Measurements from ENCODE around the gene ZBTB8OS. TPM values are rescaled to one million over a fixed set of nuclear protein-coding genes. Genes with fewer than 3 reads are reported as not detected.

ZBTB8OS gene
- total and polyA plus RNA-seq, 9 of the 15 experiments (the other 6 are each of a cell fraction or from before 2014, with no cell fraction given): 54.8 to 230 (median 107) TPM

DNA sequence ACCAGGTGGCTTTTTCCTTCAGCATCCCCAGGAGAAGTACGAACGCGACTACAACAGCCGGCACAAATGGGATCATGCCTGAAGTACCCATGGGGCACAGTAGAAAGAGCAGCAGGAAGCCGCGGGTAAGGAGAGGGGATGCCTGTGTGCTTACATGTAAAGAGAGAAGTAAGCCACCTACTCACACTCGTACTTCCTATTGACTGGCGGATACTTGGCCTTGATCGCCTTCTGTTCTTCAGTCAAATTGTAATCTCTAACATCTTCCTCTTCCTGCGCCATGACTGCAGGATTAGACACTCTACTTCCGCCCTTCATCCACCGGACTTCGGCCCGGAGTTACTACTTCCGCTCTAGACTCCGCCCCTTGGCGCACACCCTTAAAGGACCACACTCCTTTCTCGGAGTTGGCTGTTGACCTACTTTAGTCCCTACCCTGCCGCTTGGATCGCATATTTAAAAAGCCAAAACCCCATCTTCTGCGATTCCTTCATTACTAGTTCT lies at the start of gene ZBTB8OS (continued):
- TF ChIP-seq HLTF (IDR thresholded peaks at IDR 0.05) (no peak), CREM (IDR thresholded peaks at IDR 0.05; ENCODE audit: low read depth) (peak; percentile 91), ZFP91 (CRISPR knock-in tag; IDR thresholded peaks at IDR 0.05) (peak; percentile 99), TRIM28 (IDR thresholded peaks at IDR 0.05) (no peak), CBFA2T2 (conservative IDR thresholded peaks at IDR 0.05) (no peak), ZNF830 (CRISPR knock-in tag; IDR thresholded peaks at IDR 0.05) (no peak), ZNF217 (CRISPR knock-in tag; IDR thresholded peaks at IDR 0.05) (no peak), RFX1 (IDR thresholded peaks at IDR 0.05) (no peak), FUS (optimal IDR thresholded peaks at IDR 0.05; ENCODE audit: low read depth, low read length) (no peak), NELFE (IDR thresholded peaks at IDR 0.05; ENCODE audit: insufficient read depth, insufficient read length) (no peak), MXI1 (IDR thresholded peaks at IDR 0.05; ENCODE audit: low read depth, low read length) (0 out of 2 replicates have a peak, but pooled peaks have one; percentile 38), ETV5 (CRISPR knock-in tag; IDR thresholded peaks at IDR 0.05; ENCODE audit: low read depth) (peak; percentile 78), SREBF2 (CRISPR knock-in tag; IDR thresholded peaks at IDR 0.05) (no peak), ARID1B (IDR thresholded peaks at IDR 0.05) (0 out of 2 replicates have a peak, but pooled peaks have one; percentile 22), NCOA1 (IDR thresholded peaks at IDR 0.05; ENCODE audit: low read depth) (peak; percentile 52), NR2C2 (CRISPR knock-in tag; IDR thresholded peaks at IDR 0.05) (no peak; the same call in 1 of the 2 replicates), NR2C2 (tag; IDR thresholded peaks at IDR 0.05) (no peak), PURB (CRISPR knock-in tag; IDR thresholded peaks at IDR 0.05; ENCODE audit: low read depth) (no peak), SPI1 (IDR thresholded peaks at IDR 0.05; ENCODE audit: borderline replicate concordance, low read depth, low read length) (peak; percentile 90), PPARD (CRISPR knock-in tag; IDR thresholded peaks at IDR 0.05) (no peak), BCL6 (CRISPR knock-in tag; IDR thresholded peaks at IDR 0.05) (no peak), GTF2F1 (IDR thresholded peaks at IDR 0.05; ENCODE audit: low read depth, low read length) (peak; percentile 62; the same call in 1 of the 2 replicates)
- TF ChIP-seq, protein P1, sequence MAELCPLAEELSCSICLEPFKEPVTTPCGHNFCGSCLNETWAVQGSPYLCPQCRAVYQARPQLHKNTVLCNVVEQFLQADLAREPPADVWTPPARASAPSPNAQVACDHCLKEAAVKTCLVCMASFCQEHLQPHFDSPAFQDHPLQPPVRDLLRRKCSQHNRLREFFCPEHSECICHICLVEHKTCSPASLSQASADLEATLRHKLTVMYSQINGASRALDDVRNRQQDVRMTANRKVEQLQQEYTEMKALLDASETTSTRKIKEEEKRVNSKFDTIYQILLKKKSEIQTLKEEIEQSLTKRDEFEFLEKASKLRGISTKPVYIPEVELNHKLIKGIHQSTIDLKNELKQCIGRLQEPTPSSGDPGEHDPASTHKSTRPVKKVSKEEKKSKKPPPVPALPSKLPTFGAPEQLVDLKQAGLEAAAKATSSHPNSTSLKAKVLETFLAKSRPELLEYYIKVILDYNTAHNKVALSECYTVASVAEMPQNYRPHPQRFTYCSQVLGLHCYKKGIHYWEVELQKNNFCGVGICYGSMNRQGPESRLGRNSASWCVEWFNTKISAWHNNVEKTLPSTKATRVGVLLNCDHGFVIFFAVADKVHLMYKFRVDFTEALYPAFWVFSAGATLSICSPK (IDR thresholded peaks at IDR 0.05; ENCODE audit: borderline replicate concordance): no peak
- TF ChIP-seq, protein P2, sequence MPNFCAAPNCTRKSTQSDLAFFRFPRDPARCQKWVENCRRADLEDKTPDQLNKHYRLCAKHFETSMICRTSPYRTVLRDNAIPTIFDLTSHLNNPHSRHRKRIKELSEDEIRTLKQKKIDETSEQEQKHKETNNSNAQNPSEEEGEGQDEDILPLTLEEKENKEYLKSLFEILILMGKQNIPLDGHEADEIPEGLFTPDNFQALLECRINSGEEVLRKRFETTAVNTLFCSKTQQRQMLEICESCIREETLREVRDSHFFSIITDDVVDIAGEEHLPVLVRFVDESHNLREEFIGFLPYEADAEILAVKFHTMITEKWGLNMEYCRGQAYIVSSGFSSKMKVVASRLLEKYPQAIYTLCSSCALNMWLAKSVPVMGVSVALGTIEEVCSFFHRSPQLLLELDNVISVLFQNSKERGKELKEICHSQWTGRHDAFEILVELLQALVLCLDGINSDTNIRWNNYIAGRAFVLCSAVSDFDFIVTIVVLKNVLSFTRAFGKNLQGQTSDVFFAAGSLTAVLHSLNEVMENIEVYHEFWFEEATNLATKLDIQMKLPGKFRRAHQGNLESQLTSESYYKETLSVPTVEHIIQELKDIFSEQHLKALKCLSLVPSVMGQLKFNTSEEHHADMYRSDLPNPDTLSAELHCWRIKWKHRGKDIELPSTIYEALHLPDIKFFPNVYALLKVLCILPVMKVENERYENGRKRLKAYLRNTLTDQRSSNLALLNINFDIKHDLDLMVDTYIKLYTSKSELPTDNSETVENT (CRISPR knock-in tag; IDR thresholded peaks at IDR 0.05): no peak
